Embryonic facial prominence (tissue), 1 donor: ENCODE measurements around the gene BRD9.
"Not testable (repeated sequence)": the region's sequence is repeated elsewhere in the genome, so short reads cannot be mapped to it uniquely, and the experiment has no call there.

Source experiments
- DNase-seq: peaks from one replicate; pipeline ENCODE4 v3.0.0-alpha.2; 2016; ENCODE audit errors: extremely low spot score

BRD9 gene

DNA sequence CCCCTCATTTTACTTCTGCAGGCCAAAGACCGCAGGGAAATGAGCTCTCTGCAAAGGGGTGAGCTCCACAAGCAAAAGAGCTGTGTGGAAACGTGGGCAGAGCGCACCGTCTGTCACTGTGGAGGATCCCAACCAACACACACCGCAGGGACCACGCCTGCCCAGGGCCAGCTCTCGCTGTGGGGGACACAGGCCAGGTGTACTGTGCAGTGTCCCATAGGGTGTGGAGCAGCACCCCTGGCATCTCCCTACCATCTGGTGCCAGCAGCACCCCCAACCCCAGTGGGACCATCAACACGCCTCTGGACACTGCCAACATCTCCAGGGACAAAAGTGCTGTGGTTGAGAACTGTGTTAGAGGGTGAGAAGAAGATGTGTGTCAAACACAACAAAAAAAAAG, 13.9 kb downstream of the BRD9 start:
- not testable (repeated sequence) for DNase-seq

GRCh38 chr5:878125-878524, 14.5 kb downstream of the BRD9 start:
- DNase-seq: no peak

GRCh38 chr5:876398-877365, 15.9 kb downstream of the BRD9 start:
- no peak for DNase-seq

DNA sequence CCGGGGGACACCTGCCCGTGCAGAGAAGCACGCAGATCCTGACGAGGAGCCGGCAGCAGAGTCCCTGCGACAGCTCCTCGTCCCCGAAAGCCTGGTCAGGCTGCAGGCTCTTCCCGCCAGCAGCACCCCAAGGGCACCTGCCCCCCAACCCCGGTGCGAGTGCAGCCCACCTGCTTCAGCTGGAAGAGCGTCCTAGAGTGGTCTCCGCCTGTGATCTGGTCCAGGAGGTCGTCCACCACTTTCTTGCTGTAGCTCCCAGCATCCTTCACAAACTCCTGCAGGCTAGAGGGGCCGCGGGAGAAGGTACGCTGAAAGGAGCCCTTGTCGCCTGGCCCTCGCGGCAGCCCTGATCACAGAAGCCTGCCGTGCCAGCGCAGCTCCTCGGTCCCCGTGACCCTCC, 16.7 kb downstream of the BRD9 start:
- no peak for DNase-seq

DNA sequence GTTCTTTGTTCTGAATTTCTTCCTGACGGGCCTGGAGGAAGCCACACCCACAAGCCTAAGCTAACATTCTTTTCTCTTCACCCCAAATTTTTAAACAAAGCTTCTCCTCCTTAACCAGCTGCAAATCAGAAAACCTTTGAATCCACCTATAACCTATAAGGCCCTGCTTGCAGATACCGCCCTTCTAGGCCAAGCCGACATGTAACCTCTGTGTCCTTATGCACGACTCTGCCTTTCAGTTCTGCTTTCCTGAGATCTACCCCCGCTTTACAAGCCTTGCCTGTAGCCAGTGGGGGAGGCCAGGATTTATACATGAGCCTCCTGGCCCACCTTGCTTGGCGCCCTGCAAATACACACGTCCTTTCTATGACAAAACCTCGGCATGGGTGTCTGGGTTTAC, 19.3 kb downstream of the BRD9 start:
- no peak for DNase-seq

- DNase-seq: no peak
Observed at GRCh38 chr5:872301-872700, 20.3 kb downstream of the BRD9 start.

- no peak for DNase-seq
Observed at GRCh38 chr5:871596-872298, 20.9 kb downstream of the BRD9 start.

GRCh38 chr5:870956-871355, 21.6 kb downstream of the BRD9 start:
- no peak for DNase-seq

DNA sequence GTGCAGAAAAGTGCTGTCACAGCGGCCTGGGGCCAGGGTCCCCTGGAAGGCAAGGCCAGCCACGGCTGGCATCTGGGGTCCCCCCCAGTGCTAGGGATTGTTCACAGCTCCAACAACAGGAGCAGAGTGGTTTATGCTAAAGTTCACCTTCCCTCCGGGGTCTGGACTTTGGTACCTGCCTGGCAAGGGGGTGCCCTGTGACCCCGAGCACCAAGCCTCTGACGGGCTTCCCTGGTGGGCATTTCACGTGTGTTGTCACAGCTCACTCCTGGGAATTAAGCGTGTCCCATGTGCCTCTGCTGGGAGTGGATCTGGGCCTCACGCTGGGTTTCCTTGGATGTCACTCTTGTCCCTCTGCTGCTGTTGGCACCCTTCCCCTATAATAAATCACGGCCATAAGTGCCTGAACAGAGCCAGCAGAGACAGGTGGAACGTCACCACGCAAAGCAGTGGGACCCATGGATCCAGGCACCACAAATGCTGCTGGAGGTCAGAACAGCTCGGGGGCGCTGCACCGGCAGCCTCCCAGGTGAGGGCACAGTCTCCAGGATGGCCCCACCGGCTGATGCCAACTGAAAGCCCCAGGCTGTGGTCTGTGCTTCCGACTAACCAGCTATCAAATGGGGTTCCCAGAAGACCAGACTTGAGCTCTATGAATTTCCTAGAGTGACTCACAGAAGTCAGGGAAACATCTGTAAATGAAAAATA, 24.0 kb downstream of the BRD9 start:
- no peak for DNase-seq

DNA sequence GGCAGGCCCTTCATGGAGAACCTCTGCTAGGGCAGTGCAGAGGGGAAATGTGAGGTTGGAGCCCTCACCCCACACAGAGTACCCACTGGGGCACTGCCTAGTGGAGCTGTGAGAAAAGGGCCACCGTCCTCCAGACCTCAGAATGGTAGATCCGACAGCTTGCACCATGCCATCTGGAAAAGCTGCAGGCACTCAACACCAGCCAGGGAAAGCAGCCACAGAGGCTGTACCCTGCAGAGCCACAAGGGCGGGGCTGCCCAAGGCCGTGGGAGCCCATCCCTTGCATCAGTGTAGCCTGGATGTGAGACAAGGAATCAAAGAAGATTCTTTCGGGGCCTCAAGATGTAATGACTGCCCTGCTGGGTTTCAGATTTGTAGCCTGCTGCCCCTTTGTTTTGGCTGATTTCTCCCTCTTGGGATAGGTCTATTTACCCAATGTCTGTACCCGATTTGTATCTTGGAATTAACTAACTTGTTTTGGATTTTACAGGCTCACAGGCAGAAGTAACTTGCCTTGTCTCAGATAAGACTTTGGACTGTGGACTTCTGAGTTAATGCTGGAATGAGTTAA, 25.2 kb downstream of the BRD9 start:
- no peak for DNase-seq

DNA sequence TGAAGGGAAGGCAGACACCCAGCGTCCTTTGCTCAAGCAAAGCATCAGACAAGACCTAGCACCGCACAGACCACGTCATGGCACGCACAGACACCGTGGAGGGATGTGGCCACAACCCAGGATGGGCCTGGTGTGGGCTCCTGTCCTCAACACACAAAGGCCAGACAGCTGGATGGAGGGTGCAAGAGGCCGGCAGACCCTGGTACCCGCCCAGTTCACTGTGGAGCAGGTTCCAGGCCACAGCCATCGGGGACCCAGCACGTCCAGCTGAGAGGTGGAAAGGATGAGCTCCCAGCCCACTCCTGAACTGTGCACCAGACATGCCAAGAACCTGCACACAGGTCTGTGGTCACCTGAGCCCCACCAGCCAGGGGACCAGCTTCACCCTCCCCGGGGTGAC, 26.8 kb downstream of the BRD9 start:
- DNase-seq: no peak

DNA sequence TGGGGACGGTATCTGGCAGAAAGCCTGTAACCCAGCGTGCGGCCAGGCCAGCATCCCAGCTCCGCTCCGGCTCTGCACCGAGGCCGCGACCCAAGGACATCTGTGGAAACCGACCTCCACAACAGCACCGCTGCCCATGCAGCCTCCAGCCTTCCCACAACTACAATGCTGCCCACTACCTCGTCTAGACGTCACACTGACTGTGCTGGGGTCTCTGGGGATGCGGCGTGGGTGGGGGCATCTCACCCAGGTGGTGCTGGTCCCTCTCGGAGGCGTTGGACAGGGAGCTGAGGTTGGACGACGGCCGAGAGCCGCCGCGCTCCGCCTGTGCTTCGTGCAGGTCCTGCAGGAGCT, 27.5 kb downstream of the BRD9 start:
- no peak for DNase-seq

- no peak for DNase-seq
Observed at GRCh38 chr5:864492-865167, 28.0 kb downstream of the BRD9 start.

- no peak for DNase-seq
Observed at GRCh38 chr5:863244-863805, 29.3 kb downstream of the BRD9 start.

GRCh38 chr5:862367-863243, 30.0 kb downstream of the BRD9 start:
- DNase-seq: no peak

GRCh38 chr5:861442-862366, 30.9 kb downstream of the BRD9 start:
- DNase-seq: no peak

DNA sequence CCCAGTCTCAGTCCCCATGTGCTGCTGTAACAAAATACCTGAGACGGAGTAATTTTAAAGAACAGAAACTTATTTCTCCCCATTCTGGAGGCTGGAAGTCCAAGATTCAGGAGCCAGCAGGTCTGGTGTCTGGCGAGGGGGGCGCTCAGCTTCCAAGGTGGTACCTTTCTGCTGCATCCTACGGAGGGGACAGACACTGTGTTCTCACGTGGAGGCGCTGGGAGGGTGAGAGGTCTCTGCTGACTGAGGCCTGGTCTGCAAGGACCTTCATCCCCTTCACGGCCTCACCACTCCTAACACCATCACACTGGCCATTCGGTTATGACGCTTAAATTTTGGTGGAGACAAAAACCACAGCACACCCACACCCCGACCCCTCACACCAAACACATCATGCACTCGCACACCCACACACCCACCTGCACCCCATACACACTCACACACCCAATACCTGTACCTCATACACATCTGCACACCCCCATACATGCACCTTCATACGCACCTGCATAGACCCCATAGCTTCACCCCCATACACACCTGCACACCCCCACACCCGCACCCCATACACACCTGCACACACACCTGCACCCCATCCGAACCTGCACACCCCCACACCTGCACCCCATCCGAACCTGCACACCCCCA, 32.0 kb downstream of the BRD9 start:
- no peak for DNase-seq

DNA sequence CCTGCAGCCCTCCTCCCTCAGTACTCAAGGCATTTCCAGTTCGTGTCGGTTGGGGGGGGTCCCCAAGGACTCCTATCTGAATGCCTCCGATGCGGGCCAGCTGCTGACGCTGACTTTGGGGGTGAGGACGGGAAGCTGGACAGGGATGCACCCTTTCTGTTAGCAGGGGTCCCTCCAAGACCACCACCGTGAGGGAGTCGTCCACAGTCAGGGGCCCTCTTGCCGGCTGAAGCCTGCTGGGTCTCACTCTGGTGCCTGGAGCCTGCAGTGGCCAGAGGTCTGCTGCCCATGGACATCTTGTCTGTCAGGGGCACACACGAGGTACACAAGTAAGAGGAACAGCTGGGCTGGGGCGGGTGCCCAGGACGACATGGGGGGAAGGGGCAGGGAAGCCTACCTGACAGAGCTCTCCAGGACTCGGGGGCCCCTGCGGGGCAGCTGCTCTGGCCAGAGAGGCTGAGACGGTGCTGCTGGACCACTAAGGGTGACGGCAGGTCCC, 32.8 kb downstream of the BRD9 start:
- DNase-seq: no peak
